Osteocyte (in vitro differentiated cells): ENCODE data around the gene PHIP. TPM values are rescaled to one million over a fixed set of nuclear protein-coding genes. Genes with fewer than 3 reads are reported as not detected.
"Not testable (repeated sequence)": the region's sequence is repeated elsewhere in the genome, so short reads cannot be mapped to it uniquely, and the experiment has no call there.

Experiments
- DNase-seq: peaks from one replicate; pipeline ENCODE4 v3.0.0; 2021; ENCODE audit warnings: mixed read lengths; ENCODE audit not compliant: unreplicated experiment; ENCODE audit errors: extremely low spot score
- H3K27ac Mint-ChIP-seq: one replicate; pipeline ENCODE4 v1.8.0; 2021; ENCODE audit warnings: mild to moderate bottlenecking, mixed read lengths; ENCODE audit not compliant: unreplicated experiment
- H3K27me3 Mint-ChIP-seq: one replicate; pipeline ENCODE4 v1.8.0; 2021; ENCODE audit warnings: mixed read lengths; ENCODE audit not compliant: unreplicated experiment
- H3K36me3 Mint-ChIP-seq: one replicate; pipeline ENCODE4 v1.8.0; 2021; ENCODE audit warnings: mixed read lengths; ENCODE audit not compliant: unreplicated experiment
- H3K4me1 Mint-ChIP-seq: one replicate; pipeline ENCODE4 v1.8.0; 2021; ENCODE audit warnings: mixed read lengths; ENCODE audit not compliant: unreplicated experiment
- H3K4me3 Mint-ChIP-seq: one replicate; pipeline ENCODE4 v1.8.0; 2021; ENCODE audit warnings: mild to moderate bottlenecking, moderate library complexity, mixed read lengths; ENCODE audit not compliant: unreplicated experiment
- H3K9me3 Mint-ChIP-seq: one replicate; pipeline ENCODE4 v1.8.0; 2021; ENCODE audit warnings: mixed read lengths; ENCODE audit not compliant: unreplicated experiment
- total RNA-seq: library from RNA; stranded (reverse); gene quantifications from 2 replicates; pipeline ENCODE4 v1.2.1, GENCODE V29; 2021
- TF ChIP-seq, protein P1 (sequence below): fragments of 200-600 bp; sonication (generic); IDR thresholded peaks from 2 replicates; pipeline ENCODE4 v1.5.0; 2021; ENCODE audit warnings: antibody characterized with exemption, mild to moderate bottlenecking, moderate library complexity

The PHIP gene
- total RNA-seq, 1 donor from 2014 or later, result 22.1 TPM

DNA sequence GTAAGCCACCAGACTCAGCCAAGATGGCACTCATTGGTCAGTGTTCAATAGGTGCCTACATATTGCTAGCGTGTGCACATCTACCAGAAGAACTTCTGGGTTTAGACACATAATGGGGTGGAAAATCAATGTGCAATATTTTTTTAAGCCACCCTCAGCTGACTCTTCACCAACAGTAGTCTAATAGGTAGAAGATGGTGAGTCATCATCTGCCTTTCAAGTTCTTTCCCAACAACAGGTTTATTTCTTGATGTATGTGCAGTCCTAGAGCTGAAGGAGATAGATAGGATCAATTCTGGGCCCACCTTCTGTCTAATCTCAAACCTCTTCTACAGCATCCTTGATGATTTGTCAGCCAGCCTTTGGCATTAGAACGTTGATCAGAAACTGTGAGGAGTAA, 169.4 kb downstream of the PHIP start:
- TF ChIP-seq, protein P1, sequence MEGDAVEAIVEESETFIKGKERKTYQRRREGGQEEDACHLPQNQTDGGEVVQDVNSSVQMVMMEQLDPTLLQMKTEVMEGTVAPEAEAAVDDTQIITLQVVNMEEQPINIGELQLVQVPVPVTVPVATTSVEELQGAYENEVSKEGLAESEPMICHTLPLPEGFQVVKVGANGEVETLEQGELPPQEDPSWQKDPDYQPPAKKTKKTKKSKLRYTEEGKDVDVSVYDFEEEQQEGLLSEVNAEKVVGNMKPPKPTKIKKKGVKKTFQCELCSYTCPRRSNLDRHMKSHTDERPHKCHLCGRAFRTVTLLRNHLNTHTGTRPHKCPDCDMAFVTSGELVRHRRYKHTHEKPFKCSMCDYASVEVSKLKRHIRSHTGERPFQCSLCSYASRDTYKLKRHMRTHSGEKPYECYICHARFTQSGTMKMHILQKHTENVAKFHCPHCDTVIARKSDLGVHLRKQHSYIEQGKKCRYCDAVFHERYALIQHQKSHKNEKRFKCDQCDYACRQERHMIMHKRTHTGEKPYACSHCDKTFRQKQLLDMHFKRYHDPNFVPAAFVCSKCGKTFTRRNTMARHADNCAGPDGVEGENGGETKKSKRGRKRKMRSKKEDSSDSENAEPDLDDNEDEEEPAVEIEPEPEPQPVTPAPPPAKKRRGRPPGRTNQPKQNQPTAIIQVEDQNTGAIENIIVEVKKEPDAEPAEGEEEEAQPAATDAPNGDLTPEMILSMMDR, result no peak
- no peak overlapping the region for H3K4me3 Mint-ChIP-seq
- H3K27ac Mint-ChIP-seq, result no peak overlapping the region
- peaks cover 5% of the 10 kb centered on the region for H3K9me3 Mint-ChIP-seq
- DNase-seq, result no peak
- H3K36me3 Mint-ChIP-seq, result no peaks in the 10 kb centered on the region
- no peaks in the 10 kb centered on the region for H3K27me3 Mint-ChIP-seq
- H3K4me1 Mint-ChIP-seq, result peaks cover 18% of the 10 kb centered on the region

DNA sequence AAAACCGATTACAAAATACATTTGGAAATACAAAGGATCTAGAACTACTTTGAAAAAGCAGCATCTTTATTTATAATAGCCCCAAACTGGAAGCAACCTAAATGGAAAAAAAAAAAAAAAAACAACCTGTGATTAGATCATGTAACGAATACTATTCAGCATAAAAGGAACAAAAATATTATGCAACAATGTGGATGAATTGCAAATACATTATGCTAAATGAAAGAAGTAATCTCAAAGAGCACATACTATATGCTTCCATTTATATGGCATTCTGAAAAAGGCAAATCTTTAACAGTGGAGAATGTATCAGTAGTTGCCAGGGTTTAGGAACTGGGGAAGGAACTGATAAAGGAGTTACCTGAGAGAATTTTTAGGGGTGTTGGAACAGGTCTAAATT, 181.8 kb downstream of the PHIP start:
- Mint-ChIP-seq H3K4me3 (no peak overlapping the region), H3K36me3 (peaks cover 4% of the 10 kb centered on the region), H3K9me3 (no peaks in the 10 kb centered on the region), H3K27ac (no peak overlapping the region), H3K4me1 (no peaks in the 10 kb centered on the region), H3K27me3 (no peaks in the 10 kb centered on the region)
- TF ChIP-seq, protein P1, result no peak
- no peak for DNase-seq

DNA sequence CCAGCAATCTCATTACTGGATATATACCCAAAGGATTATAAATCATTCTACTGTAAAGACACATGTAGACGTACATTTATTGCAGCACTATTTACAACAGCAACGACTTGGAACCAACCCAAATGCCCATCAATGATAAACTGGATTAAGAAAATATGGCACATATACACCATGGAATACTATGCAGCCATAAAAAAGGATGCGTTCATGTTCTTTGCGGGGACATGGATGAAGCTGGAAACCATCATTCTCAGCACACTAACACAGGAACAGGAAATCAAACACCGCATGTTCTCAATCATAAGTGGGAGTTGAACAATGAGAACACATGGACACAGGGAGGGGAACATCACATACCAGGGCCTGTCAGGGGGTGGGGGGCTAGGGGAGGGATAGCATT, 188.2 kb downstream of the PHIP start:
- DNase-seq, H3K4me1 Mint-ChIP-seq, H3K9me3 Mint-ChIP-seq, H3K27ac Mint-ChIP-seq, H3K4me3 Mint-ChIP-seq, H3K27me3 Mint-ChIP-seq: not testable (repeated sequence)
- peaks cover 11% of the 10 kb centered on the region for H3K36me3 Mint-ChIP-seq

Other genes starting within 250 kb of the PHIP start
- gene IRAK1BP1, start 210.7 kb downstream of the PHIP start, total RNA-seq, result 2.9 and 3.2 TPM in 2 replicates
- 50.1 and 55.0 TPM in 2 replicates for gene HMGN3, start 156.4 kb upstream of the PHIP start, total RNA-seq